Mesendoderm (in vitro differentiated cells): ENCODE results near the gene PLCL2.

Experiments
- DNase-seq: peaks from one replicate; pipeline ENCODE4 v3.0.0; 2013
- H2AK5ac ChIP-seq: 2 replicates; pipeline ENCODE4 v1.6.1; 2013; ENCODE audit warnings: low read length, inconsistent platforms
- H2BK120ac ChIP-seq: 2 replicates; pipeline ENCODE4 v1.6.1; 2013; ENCODE audit warnings: low read depth, mild to moderate bottlenecking, low read length, moderate library complexity, mixed read lengths
- H2BK15ac ChIP-seq: replicated peaks from 2 replicates; pipeline ENCODE4 v1.6.1; 2013; ENCODE audit warnings: low read depth, mild to moderate bottlenecking, moderate library complexity
- H2BK5ac ChIP-seq: 2 replicates; pipeline ENCODE4 v1.6.1; 2013; ENCODE audit warnings: low read length, inconsistent platforms
- H3K18ac ChIP-seq: 2 replicates; pipeline ENCODE4 v1.6.1; 2013; ENCODE audit warnings: mild to moderate bottlenecking, low read length, mixed read lengths
- H3K23ac ChIP-seq: one replicate; pipeline ENCODE4 v1.6.1; 2013; ENCODE audit warnings: low read length
- H3K27ac ChIP-seq: 2 replicates; pipeline ENCODE4 v1.5.1; 2013; ENCODE audit warnings: low read depth, mild to moderate bottlenecking, inconsistent platforms, low read length, moderate library complexity
- H3K27me3 ChIP-seq: 2 replicates; pipeline ENCODE4 v1.6.1; 2013; ENCODE audit warnings: low read length, control low read depth, mild to moderate bottlenecking, inconsistent platforms; ENCODE audit not compliant: insufficient read depth, poor library complexity
- H3K36me3 ChIP-seq: 2 replicates; pipeline ENCODE4 v1.6.1; 2013; ENCODE audit warnings: low read length, inconsistent platforms; ENCODE audit not compliant: control insufficient read depth, insufficient read depth
- H3K4ac ChIP-seq: one replicate; pipeline ENCODE4 v1.6.1; 2013; ENCODE audit warnings: low read depth, mild to moderate bottlenecking, low read length, moderate library complexity
- H3K4me1 ChIP-seq: 2 replicates; pipeline ENCODE4 v1.6.1; 2013; ENCODE audit warnings: low read depth, low read length, inconsistent platforms; ENCODE audit not compliant: control insufficient read depth
- H3K4me2 ChIP-seq: 2 replicates; pipeline ENCODE4 v1.6.1; 2013; ENCODE audit warnings: low read length
- H3K4me3 ChIP-seq: 2 replicates; pipeline ENCODE4 v1.5.1; 2013; ENCODE audit warnings: mild to moderate bottlenecking, low read length
- H3K56ac ChIP-seq: one replicate; pipeline ENCODE4 v1.6.1; 2013; ENCODE audit warnings: low read length
- H3K79me1 ChIP-seq: 2 replicates; pipeline ENCODE4 v1.6.1; 2013; ENCODE audit warnings: low read length, inconsistent platforms
- H3K79me2 ChIP-seq: 2 replicates; pipeline ENCODE4 v1.6.1; 2013; ENCODE audit warnings: mild to moderate bottlenecking, low read length; ENCODE audit not compliant: control insufficient read depth, insufficient read depth
- H3K9ac ChIP-seq: 2 replicates; pipeline ENCODE4 v1.6.1; 2013; ENCODE audit warnings: low read length, inconsistent platforms
- H4K5ac ChIP-seq: one replicate; pipeline ENCODE4 v1.6.1; 2013; ENCODE audit warnings: low read length
- H4K8ac ChIP-seq: one replicate; pipeline ENCODE4 v1.6.1; 2013; ENCODE audit warnings: low read depth, mild to moderate bottlenecking, control low read depth, low read length, moderate library complexity
- WGBS: extraction: QIAGEN DNeasy Blood & Tissue Kit; methylation state at CpG from one replicate; pipeline ENCODE4 v1.1.7; 2013; ENCODE audit warnings: low lambda C conversion rate, missing lambda C conversion rate; ENCODE audit not compliant: insufficient coverage; ENCODE audit errors: extremely low coverage; 5-methylcytosine and 5-hydroxymethylcytosine counted together

PLCL2 gene

GRCh38 chr3:17115186-17115585, 230.4 kb downstream of the PLCL2 start:
- Histone ChIP-seq H2AK5ac (no peak overlapping the region), H3K27me3 (no peaks in the 10 kb centered on the region), H2BK15ac (no peak overlapping the region), H3K4me3 (no peak overlapping the region), H4K8ac (no peak overlapping the region), H3K36me3 (no peaks in the 10 kb centered on the region), H3K9ac (no peak overlapping the region), H3K18ac (no peak overlapping the region), H3K79me2 (no peaks in the 10 kb centered on the region), H2BK5ac (no peak overlapping the region), H3K27ac (no peak overlapping the region), H3K23ac (no peak overlapping the region), H3K79me1 (no peaks in the 10 kb centered on the region), H3K56ac (no peak overlapping the region), H4K5ac (no peak overlapping the region), H3K4ac (no peak overlapping the region), H3K4me1 (no peaks in the 10 kb centered on the region), H2BK120ac (no peak overlapping the region), H3K4me2 (no peak overlapping the region)
- no peak for DNase-seq
- WGBS: no CpG with 5 or more reads among the region's 3 CpGs

- no peaks in the 10 kb centered on the region for H3K36me3 ChIP-seq
- no peak overlapping the region for H3K56ac ChIP-seq
- no peak overlapping the region for H3K4me3 ChIP-seq
- H3K4me2 ChIP-seq: no peak overlapping the region
- no peaks in the 10 kb centered on the region for H3K79me1 ChIP-seq
- peak; percentile 21 for DNase-seq
- no peak overlapping the region for H3K9ac ChIP-seq
- H3K79me2 ChIP-seq: no peaks in the 10 kb centered on the region
- H4K5ac ChIP-seq: no peak overlapping the region
- H3K27me3 ChIP-seq: no peaks in the 10 kb centered on the region
- H3K27ac ChIP-seq: no peak overlapping the region
- H2BK15ac ChIP-seq: no peak overlapping the region
- H3K23ac ChIP-seq: no peak overlapping the region
- no peak overlapping the region for H2BK5ac ChIP-seq
- H3K4me1 ChIP-seq: no peaks in the 10 kb centered on the region
- H4K8ac ChIP-seq: no peak overlapping the region
- no peak overlapping the region for H3K18ac ChIP-seq
- no CpG with 5 or more reads among the region's 8 CpGs for WGBS
- H3K4ac ChIP-seq: no peak overlapping the region
- H2BK120ac ChIP-seq: no peak overlapping the region
- H2AK5ac ChIP-seq: no peak overlapping the region
Measured at GRCh38 chr3:17116007-17116600, 231.3 kb downstream of the PLCL2 start.

GRCh38 chr3:17118771-17119170, 234.0 kb downstream of the PLCL2 start:
- WGBS: no CpG with 5 or more reads among the region's 6 CpGs
- Histone ChIP-seq H3K27ac (no peak overlapping the region), H4K5ac (no peak overlapping the region), H3K79me2 (no peaks in the 10 kb centered on the region), H3K23ac (no peak overlapping the region), H2BK5ac (no peak overlapping the region), H3K27me3 (no peaks in the 10 kb centered on the region), H3K36me3 (no peaks in the 10 kb centered on the region), H4K8ac (no peak overlapping the region), H2BK15ac (no peak overlapping the region), H3K4me1 (no peaks in the 10 kb centered on the region), H3K18ac (no peak overlapping the region), H3K4me2 (no peak overlapping the region), H2BK120ac (no peak overlapping the region), H3K56ac (no peak overlapping the region), H3K4ac (no peak overlapping the region), H3K79me1 (no peaks in the 10 kb centered on the region), H3K4me3 (no peak overlapping the region), H3K9ac (no peak overlapping the region), H2AK5ac (no peak overlapping the region)
- no peak for DNase-seq

DNA sequence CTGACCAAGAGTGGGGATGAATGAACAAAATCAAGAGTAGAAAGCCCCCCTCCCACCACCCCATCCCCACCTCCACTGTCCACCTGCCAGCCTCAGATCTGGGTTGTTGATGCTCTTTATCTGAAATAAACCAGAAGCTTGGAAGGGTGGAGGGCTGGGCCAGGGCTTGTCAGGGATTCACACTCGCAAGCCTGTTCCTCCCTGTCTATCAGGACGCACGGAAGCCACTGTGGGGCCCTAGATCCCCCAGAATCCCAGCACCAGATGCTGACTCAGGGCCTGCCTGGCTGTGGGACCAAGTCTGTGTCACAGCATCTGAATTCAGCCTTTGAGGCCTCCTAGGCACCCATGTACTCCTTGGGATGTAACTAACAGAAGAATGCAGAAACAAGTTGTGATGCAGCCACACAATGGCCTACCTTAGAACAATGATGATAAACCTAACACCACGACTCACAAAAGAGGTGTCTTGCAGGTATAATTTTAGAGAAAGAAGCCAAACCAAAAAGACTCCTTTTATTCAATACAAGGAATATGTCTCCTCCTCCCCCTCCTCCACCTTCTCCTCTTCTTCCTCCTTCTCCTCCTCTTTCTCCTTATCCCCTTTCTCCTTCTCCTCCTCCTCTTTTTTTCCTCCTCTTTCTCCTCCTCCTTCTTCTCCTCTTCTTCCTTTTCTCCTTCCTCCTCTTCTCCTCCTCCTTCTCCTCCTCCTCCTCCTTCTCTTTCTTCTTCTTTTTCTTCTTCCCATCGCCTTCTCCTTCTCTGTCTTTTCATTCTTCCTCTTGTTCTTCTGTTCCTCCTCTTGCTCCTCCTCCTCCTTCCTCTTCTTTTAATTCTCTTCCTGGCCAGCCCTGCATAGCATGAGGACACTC, 234.7 kb downstream of the PLCL2 start:
- Histone ChIP-seq H4K8ac (no peak overlapping the region), H2BK120ac (no peak overlapping the region), H2BK5ac (no peak overlapping the region), H3K4me2 (no peak overlapping the region), H4K5ac (no peak overlapping the region), H3K79me2 (no peaks in the 10 kb centered on the region), H3K27me3 (no peaks in the 10 kb centered on the region), H3K4ac (no peak overlapping the region), H3K36me3 (no peaks in the 10 kb centered on the region), H3K27ac (no peak overlapping the region), H3K23ac (no peak overlapping the region), H3K18ac (no peak overlapping the region), H2BK15ac (no peak overlapping the region), H3K9ac (no peak overlapping the region), H3K4me1 (no peaks in the 10 kb centered on the region), H3K4me3 (no peak overlapping the region), H3K56ac (no peak overlapping the region), H3K79me1 (no peaks in the 10 kb centered on the region), H2AK5ac (no peak overlapping the region)
- DNase-seq: no peak
- no CpG with 5 or more reads among the region's 5 CpGs for WGBS

GRCh38 chr3:17120115-17120514, 235.4 kb downstream of the PLCL2 start:
- Histone ChIP-seq H4K8ac (no peak overlapping the region), H4K5ac (no peak overlapping the region), H2BK5ac (no peak overlapping the region), H3K4me1 (no peaks in the 10 kb centered on the region), H3K4ac (no peak overlapping the region), H2BK15ac (no peak overlapping the region), H3K18ac (no peak overlapping the region), H3K79me2 (no peaks in the 10 kb centered on the region), H3K56ac (no peak overlapping the region), H2BK120ac (no peak overlapping the region), H3K4me2 (no peak overlapping the region), H3K27me3 (no peaks in the 10 kb centered on the region), H3K23ac (no peak overlapping the region), H3K79me1 (no peaks in the 10 kb centered on the region), H2AK5ac (no peak overlapping the region), H3K36me3 (no peaks in the 10 kb centered on the region), H3K9ac (no peak overlapping the region), H3K4me3 (no peak overlapping the region), H3K27ac (no peak overlapping the region)
- no CpG with 5 or more reads among the region's 4 CpGs for WGBS
- no peak for DNase-seq
